Bladder microvascular endothelial cell (primary cell): ENCODE results near the gene NINJ1. TPM values are rescaled to one million over a fixed set of nuclear protein-coding genes. Genes with fewer than 3 reads are reported as not detected.

Source experiments
- total RNA-seq: library from RNA; depleted of rRNA; stranded (reverse); fragments of >200 nt; gene quantifications from 2 replicates; pipeline ENCODE4 v1.2.3, GENCODE V29; 2014

Gene NINJ1
- total RNA-seq, result 25.7 and 58.1 TPM in 2 replicates

GRCh38 chr9:93134015-93134739 is at the start of gene NINJ1:
Gene NINJ1 (minus strand): TSS chr9:93134251. CDS start chr9:93134217, 34 bp downstream.

GRCh38 chr9:93096131-93096802 is 37.8 kb downstream of the NINJ1 start, which contains the start of gene CARD19:
Gene CARD19 (plus strand): TSS chr9:93096217. CDS start chr9:93096346, 129 bp downstream.

Other genes with a start within 250 kb of the NINJ1 start
- gene FGD3, start 186.7 kb downstream of the NINJ1 start, total RNA-seq, result under 0.01 TPM in 1 of 2 replicates, not detected in the other
- gene SUSD3, start 75.5 kb downstream of the NINJ1 start, total RNA-seq, result 0.16 TPM in 1 of 2 replicates, not detected in the other
- 64.9 and 70.4 TPM in 2 replicates for gene CARD19, start 38.0 kb downstream of the NINJ1 start, total RNA-seq
- gene WNK2, start 49.9 kb upstream of the NINJ1 start, total RNA-seq, result 0.06 TPM in 1 of 2 replicates, not detected in the other